SH-SY5Y (cell line): ENCODE data around the gene TMEM143.

ENCODE experiments used
- GATA2 ChIP-seq: IDR thresholded peaks from 2 replicates; pipeline ENCODE4 v1.6.1; 2011; ENCODE audit warnings: mild to moderate bottlenecking, low read depth, low read length
- GATA3 ChIP-seq: IDR thresholded peaks from 2 replicates; pipeline ENCODE4 v1.6.1; 2011; ENCODE audit warnings: low read depth, mild to moderate bottlenecking, low read length, moderate library complexity

DNA sequence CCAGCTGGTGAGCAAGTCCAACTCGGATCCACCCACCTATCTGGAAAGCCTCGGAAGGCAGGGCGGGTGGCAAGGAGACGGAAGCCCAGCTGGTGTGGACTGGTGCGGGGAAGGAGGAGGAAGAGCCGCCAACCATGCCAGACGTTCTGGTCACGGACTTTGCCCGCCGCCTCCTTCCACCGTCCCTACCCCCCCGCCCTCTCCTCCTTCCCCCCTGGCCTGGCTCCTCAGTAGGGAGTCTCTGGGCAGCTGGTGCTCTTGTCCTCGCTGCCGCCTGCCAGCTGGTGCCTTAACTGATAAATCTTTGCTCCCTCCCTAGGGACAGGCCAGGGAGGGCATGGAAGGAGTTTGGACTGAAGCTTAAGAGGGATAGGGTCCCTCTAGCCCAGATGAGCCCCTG is 5.2 kb upstream of the TMEM143 start:
- no peak for TF ChIP-seq GATA2
- TF ChIP-seq GATA3: no peak
